ENCODE results near the gene ANKS1A.

DNA sequence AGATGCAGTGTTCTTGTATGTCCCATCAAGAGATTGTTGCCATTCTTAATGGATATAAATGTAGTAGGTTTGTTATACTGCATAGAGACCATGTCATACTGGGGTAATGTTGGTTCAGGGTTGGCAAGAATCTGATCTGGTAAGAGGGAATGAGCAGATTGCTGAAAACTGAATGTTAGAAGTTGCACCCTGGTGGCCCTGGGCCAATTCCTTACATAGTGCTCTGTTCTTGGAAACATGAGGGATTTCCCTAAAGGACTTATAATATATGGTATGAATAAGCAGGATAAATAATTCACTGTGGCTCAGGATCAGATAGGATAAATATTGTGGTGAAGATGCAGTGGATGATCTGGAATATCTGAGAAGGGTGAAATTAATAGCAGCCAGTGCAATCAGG, 70.2 kb downstream of the ANKS1A start:
- TF ChIP-seq EZH2phosphoT487 (IDR thresholded peaks at IDR 0.05; ENCODE audit: insufficient read depth, low read depth) (no peak), EZH2 (IDR thresholded peaks at IDR 0.05; ENCODE audit: insufficient read depth, poor library complexity, severe bottlenecking) (no peak)
